Nephron progenitor cell (in vitro differentiated cells): ENCODE data around the gene DNASE1L1.

ENCODE experiments used
- DNase-seq: peaks from one replicate; pipeline ENCODE4 v3.0.0; 2021
- H3K27ac Mint-ChIP-seq: 2 replicates; pipeline ENCODE4 v1.8.0; 2021; ENCODE audit warnings: mild to moderate bottlenecking, moderate library complexity, mixed read lengths
- H3K27me3 Mint-ChIP-seq: 2 replicates; pipeline ENCODE4 v1.8.0; 2021; ENCODE audit warnings: mild to moderate bottlenecking, low read depth, mixed read lengths; ENCODE audit not compliant: poor library complexity
- H3K36me3 Mint-ChIP-seq: 2 replicates; pipeline ENCODE4 v1.8.0; 2021; ENCODE audit warnings: low read depth, mixed read lengths
- H3K4me1 Mint-ChIP-seq: 2 replicates; pipeline ENCODE4 v1.8.0; 2021; ENCODE audit warnings: mixed read lengths
- H3K4me3 Mint-ChIP-seq: 2 replicates; pipeline ENCODE4 v1.8.0; 2021; ENCODE audit warnings: mild to moderate bottlenecking, moderate library complexity, mixed read lengths
- H3K9me3 Mint-ChIP-seq: 2 replicates; pipeline ENCODE4 v1.8.0; 2021; ENCODE audit warnings: mild to moderate bottlenecking, moderate library complexity, mixed read lengths
- CTCF ChIP-seq: fragments of 200-600 bp; sonication (generic); IDR thresholded peaks from 2 replicates; pipeline ENCODE4 v1.5.0; 2021; ENCODE audit warnings: antibody characterized with exemption

DNASE1L1 gene

GRCh38 chrX:154449618-154450017, 40.6 kb upstream of the DNASE1L1 start:
- Mint-ChIP-seq H3K9me3 (peaks cover 54% of the 10 kb centered on the region), H3K36me3 (peaks cover 27% of the 10 kb centered on the region), H3K27me3 (no peaks in the 10 kb centered on the region), H3K4me1 (peaks cover 5% of the 10 kb centered on the region), H3K4me3 (no peak overlapping the region), H3K27ac (no peak overlapping the region)
- TF ChIP-seq CTCF = no peak
- DNase-seq = no peak

- Mint-ChIP-seq H3K27ac (peak overlapping the region; percentile 29), H3K36me3 (peaks cover 23% of the 10 kb centered on the region), H3K4me3 (no peak overlapping the region), H3K4me1 (peaks cover 5% of the 10 kb centered on the region), H3K27me3 (no peaks in the 10 kb centered on the region), H3K9me3 (peaks cover 45% of the 10 kb centered on the region)
- no peak for DNase-seq
- no peak for TF ChIP-seq CTCF
Measured at GRCh38 chrX:154448484-154448883, 39.4 kb upstream of the DNASE1L1 start.

- Mint-ChIP-seq H3K4me3 (no peak overlapping the region), H3K36me3 (peaks cover 9% of the 10 kb centered on the region), H3K27ac (peak overlapping the region; percentile 84), H3K27me3 (no peaks in the 10 kb centered on the region), H3K9me3 (peaks cover 46% of the 10 kb centered on the region), H3K4me1 (peaks cover 5% of the 10 kb centered on the region)
- no peak for TF ChIP-seq CTCF
- no peak for DNase-seq
Measured at GRCh38 chrX:154446430-154446829, 37.4 kb upstream of the DNASE1L1 start.

DNA sequence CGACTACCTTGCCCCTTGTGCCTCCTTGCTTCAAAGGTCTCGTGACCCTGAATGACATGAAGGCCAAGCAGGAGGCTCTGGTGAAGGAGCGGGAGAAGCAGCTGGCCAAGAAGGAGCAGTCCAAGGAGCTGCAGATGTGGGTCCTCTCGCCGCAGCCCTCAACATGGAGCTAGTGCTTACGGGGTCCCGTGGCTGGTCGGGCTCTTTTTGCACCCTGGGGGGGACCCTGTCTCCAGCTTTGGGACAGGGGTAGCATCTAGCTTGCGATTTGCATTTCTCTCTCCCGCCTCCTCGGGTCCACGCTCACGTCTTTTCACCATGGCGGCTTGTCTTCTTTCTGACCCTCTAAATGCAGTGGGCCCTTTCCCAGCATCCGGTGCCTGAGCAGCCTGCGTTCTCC, 36.7 kb upstream of the DNASE1L1 start:
- peaks cover 5% of the 10 kb centered on the region for H3K4me1 Mint-ChIP-seq
- H3K27me3 Mint-ChIP-seq = no peaks in the 10 kb centered on the region
- H3K27ac Mint-ChIP-seq = no peak overlapping the region
- H3K36me3 Mint-ChIP-seq = peaks cover 9% of the 10 kb centered on the region
- TF ChIP-seq CTCF = no peak
- peaks cover 50% of the 10 kb centered on the region for H3K9me3 Mint-ChIP-seq
- DNase-seq = no peak
- peak overlapping the region; percentile 48 for H3K4me3 Mint-ChIP-seq

DNA sequence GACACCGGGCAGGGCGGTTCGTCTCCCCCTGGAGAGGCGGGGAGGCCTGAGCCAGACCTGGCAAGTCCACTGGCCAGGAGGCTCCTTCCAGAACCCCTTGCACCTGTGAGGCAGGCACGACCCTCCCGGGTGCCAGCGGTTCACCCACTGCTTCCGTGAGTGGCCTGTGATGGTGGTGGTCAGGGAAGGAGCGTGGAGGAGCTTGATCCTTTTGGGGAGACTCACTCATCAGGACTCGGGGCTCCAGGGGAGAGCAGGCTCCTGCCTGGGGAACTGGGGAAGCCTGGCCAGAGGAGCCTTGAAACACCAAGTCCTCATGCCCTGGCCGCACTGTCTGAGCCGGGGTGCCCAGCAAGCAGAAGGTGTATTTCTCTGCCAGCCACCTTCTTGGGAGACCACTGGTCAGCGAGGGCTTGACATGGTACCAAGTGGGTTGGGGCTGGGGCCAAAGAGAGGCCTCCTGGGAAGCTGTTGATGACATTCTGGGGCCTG, 35.7 kb upstream of the DNASE1L1 start:
- Mint-ChIP-seq H3K27ac (no peak overlapping the region), H3K4me3 (peak overlapping the region; percentile 42), H3K9me3 (peaks cover 57% of the 10 kb centered on the region), H3K27me3 (no peaks in the 10 kb centered on the region), H3K4me1 (peaks cover 5% of the 10 kb centered on the region), H3K36me3 (peaks cover 9% of the 10 kb centered on the region)
- TF ChIP-seq CTCF = no peak
- no peak for DNase-seq

DNA sequence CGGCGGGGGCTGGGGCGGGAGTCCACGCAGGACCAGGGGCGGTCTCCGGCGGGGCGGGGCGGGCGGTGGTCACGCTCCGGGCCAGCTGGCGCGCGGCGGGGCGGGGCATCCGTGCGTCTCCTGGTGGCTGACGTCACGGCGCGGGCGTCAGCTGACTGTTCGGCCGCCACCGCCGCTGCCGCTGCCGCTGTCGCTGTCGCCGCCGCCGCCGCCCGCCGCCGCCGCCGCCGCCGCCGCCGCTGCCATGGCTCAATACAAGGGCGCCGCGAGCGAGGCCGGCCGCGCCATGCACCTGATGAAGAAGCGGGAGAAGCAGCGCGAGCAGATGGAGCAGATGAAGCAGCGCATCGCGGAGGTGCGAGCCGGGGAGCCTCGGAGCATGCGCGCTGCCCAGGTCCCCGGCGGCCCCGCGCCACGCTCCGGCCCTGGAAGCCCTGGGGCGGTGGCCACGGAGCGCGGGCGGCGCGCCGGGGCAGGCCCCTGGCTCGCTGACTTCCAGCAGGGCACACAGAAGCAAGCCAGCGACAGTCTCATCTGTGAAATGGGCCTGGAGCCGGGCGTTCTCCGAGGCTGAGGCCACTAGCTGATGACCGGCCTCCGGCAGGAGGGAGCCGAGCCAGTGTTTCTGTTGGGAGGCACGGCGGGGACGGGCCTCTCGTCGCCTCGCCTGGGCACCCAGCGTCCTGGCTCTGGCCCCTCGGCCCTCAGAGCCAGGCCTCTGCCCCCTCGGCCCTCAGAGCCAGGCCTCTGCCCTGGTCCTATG, 35.1 kb upstream of the DNASE1L1 start, which contains the start of gene FAM50A:
Gene FAM50A, plus strand, starts transcription at position 150 of the 763 bp plus-strand sequence. Its CDS starts 95 bp downstream, at position 245.
- Mint-ChIP-seq H3K27me3 (no peaks in the 10 kb centered on the region), H3K9me3 (peaks cover 58% of the 10 kb centered on the region), H3K36me3 (peaks cover 9% of the 10 kb centered on the region), H3K4me3 (peak within 1 kb of the TSS; percentile 80), H3K4me1 (peaks cover 5% of the 10 kb centered on the region), H3K27ac (no peak within 1 kb of the TSS)
- no peak for TF ChIP-seq CTCF
- peak; percentile 79 for DNase-seq
